Stimulated activated CD8-positive, alpha-beta memory T cell treated with anti-CD3 and anti-CD28 coated beads, Interleukin-15, amount 100 ng/mL, for 48 hours (primary cell): ENCODE results near the gene NTF4.
"Not testable (repeated sequence)": the region's sequence is repeated elsewhere in the genome, so short reads cannot be mapped to it uniquely, and the experiment has no call there.

Source experiments
- DNase-seq, 2 donors: peaks; one replicate each; pipeline ENCODE4 v3.0.0-alpha.2; 2020; ENCODE audit warnings: low read depth in 2 of 2

NTF4 gene

DNA sequence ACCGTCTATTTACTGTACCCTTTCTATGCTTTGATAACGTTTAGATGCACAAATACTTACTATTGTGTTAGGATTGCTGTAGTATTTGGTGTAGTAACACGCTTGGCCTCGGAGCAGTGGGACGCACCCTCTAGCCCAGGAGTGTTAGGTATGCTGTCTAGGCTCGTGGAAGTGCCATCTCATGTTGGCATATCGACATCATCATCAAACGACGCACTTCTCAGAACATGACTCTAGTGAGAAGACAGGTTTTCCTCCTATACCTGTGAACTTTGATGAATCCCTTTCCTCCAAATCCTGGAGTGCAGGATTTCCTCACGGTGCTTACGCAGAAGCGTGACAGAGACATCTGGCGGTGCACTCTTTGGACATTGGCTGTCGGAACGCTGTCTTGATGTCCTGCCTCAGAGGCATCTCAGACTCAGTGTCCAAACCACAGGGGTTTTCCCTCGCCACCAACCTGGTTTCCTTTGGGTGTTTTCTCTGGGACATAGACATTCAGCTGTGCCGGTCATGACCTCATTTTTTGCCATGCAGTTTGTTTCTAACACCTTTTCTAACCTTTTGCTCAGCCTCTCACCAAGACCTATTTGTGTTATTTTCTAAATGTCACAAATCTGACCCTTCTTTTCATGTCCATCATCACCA is 26.9 kb upstream of the NTF4 start:
- no peak for DNase-seq

DNA sequence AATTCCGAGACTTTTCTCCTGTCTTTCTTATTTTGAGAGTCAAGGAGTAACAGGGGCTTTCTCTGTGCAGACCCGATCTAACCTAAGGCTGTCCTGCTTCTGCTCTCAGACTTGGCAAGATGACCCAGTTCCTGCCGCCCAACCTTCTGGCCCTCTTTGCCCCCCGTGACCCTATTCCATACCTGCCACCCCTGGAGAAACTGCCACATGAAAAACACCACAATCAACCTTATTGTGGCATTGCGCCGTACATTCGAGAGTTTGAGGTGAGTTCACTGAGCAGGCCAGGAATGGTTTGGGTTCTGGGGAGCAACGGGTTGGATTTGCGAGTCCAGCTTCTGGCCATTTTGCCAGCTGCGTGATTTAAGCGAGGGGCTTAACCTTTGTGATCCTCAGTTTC is 21.7 kb upstream of the NTF4 start:
- no peak for DNase-seq

DNA sequence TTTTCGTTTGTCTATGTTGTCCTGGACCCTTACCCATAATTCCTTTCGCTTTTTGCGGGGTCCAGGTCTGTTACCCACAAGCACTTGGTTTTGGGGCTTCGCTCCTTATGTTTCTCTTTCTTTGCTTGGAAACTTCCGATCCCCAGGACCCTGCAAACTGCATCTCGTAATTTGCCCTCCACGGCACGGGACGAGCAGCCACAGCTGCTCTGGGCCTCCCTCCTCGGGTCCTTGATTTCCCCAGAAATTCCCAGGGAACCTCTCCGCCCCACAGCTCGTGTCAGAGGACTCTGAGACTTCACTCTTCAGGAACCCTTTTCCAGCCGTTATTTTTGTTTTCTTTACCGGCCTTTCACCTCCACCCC is 21.2 kb upstream of the NTF4 start:
- DNase-seq: no peak

DNA sequence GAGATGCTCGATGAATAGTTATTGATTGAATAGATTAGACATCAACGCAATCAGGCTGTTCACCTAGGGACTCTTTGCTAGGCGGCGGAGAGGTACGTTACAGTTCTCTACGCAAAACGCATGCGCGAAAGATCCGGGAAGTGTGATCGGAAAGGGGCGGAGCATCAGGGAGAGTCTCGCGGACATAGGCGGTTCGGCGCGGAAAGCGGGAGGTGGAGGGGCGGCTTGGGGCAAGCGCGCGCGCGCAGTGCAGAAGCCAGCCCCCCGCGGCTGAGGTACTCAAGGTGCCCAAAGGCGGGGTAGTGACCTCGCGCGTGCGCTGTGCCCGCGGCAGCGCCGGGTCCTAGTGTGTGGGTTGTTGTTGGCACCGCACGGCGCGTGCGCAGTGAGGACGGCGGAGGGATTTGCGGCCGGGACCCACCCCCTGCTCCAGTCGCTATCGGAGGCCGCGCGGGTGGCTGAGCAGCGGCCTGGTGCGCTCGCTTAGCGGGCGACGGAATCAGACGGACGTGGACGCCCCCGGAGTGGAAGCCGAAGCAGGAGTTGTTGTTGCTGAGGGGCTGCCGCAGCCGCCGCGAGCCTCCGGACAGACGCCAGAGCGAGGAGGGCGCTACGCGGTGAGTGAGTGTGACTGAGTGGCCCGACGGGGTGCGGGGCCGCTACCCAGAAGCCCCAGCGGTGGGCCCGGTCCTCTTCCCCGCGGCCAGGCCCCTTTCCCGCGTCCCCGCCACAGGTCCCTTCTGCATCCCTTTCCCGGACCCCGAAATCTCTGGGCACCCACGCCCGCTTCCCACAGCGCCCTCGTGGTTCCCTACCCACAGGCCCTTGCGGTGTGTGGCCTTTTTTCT is 20.6 kb upstream of the NTF4 start, which contains the start of gene SNRNP70:
SNRNP70 (plus strand) TSS at position 432 of the 848 bp plus-strand sequence. CDS start 964 bp downstream, outside the sequence.
- DNase-seq: peak; percentile 99 to 100

DNA sequence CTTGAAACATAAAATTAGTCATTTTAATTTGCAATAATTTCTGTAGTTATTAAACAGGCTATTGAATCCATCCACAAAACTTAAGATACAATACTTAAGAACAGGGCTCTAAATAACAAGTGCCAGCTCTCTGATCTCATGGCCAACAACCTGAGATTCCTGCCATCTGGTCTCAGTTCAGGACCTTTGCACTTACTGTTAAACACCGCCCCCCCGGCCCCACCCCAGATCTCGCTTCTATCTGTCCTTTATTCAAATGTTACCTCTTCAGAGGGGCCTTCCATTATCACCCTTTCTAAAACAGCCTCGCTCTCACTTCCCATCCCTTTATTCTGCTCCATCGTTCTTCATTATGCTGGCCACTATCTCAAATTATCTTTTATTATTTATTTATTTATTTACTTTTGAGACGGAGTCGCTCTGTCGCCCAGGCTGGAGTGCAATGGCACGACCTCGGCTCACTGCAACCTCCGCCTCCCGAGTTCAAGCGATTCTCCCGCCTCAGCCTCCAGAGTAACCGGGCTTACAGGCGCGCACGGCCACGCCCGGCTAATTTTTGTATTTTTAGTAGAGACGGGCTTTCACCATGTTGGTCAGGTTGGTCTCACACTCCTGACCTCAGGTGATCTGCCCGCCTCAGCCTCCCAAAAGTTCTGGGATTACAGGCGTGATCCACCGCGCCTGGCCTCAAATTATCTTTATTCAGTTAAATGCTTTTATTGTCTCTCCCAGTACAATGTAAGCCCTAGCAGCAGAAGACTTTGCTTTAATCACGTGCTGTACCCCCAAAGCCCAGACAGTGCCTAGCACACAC is 19.8 kb upstream of the NTF4 start:
- no peak for DNase-seq

DNA sequence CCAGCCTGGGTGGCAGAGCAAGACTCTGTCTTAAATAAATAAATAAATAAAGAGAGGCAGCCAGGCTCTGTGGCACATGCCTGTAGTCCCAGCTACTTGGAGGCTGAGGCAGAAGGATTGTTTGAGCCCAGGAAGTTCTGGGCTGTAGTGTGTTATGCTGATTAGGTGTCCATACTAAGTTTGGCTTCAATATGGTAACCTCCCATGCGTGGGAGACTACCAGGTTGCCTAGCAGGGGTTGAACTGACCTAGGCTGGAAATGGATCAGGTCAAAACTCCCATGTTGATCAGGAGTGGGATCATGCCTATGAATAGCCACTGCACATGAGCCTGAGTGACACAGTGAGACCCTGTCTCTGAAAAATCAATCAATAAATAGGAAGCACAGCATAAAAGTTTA is 16.7 kb upstream of the NTF4 start:
- no peak for DNase-seq

DNA sequence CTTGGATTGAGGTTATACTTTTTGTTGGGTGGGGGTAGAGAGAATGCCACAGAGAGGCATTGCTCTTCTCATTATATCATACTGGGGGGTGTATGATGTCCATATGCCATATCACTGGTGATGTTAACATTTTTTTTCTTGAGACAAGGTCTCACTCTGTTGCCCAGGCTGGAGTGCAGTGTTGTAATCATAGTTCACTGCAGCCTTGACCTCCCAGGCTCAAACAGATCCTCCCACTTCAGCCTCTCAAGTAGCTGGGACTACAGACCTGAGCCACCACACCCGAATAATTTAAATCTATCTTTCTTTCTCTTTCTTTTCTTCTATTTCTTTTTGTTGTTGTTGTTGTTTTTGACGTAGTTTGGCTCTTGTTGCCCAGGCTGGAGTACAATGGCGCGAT is 15.8 kb upstream of the NTF4 start:
- DNase-seq: no peak

DNA sequence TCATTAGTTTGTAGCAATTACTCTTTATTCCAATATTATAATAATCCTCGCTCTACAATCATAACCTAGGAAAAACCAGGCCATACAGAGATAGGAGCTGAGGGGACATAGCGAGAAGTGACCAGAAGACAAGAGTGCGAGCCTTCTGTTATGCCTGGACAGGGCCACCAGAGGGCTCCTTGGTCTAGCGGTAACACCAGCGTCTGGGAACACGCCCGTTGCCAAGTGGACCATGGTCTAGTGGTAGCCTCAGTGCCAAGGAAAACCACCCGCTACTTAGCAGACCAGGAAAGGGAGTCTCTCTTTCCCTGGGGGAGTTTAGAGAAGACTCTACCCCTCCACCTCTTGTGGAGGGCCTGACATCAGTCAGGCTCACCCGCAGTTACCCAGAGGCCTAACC is 10.3 kb upstream of the NTF4 start:
- DNase-seq: not testable (repeated sequence)

DNA sequence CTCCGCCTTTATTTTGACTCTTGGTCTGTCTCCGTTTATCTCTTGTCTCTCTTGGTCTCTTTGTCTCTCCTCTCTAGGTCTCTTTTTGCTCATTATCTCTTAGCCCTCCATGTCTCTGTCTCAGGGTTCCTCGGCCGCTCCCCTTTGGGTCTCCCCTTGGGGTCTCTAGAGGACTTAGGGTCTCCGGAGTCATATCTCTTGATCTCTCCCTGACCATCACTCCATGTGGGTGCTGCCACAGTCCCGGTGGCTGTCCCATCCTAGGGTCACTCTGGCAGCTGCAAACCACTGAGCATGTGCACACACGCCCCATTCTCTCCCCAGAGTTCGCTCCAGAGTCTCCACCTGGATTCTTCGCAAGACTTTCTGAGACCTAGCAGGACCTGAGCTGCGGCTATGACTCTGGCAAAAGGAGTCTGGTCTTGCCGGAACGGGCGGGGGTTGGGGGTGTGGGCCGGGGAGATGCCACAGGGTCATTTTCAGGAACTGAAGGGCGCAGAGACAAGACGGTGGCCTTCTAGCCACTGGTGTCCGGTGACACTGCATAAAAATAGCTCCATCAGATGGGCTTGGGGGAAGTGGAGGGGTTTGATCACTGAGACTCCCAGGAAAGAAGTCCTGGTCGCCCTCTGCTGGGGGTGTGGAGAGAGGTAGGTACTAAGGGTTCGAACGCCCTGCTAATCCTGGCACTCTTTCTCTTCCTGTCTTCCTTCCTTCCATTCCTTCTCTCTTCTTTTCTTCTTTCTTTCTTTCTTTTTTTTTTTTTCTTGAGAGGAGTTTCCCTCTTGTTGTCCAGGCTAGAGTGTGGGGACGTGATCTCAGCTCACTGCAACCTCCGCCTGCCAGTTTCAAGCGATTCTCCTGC is 9.1 kb upstream of the NTF4 start:
- no peak for DNase-seq

DNA sequence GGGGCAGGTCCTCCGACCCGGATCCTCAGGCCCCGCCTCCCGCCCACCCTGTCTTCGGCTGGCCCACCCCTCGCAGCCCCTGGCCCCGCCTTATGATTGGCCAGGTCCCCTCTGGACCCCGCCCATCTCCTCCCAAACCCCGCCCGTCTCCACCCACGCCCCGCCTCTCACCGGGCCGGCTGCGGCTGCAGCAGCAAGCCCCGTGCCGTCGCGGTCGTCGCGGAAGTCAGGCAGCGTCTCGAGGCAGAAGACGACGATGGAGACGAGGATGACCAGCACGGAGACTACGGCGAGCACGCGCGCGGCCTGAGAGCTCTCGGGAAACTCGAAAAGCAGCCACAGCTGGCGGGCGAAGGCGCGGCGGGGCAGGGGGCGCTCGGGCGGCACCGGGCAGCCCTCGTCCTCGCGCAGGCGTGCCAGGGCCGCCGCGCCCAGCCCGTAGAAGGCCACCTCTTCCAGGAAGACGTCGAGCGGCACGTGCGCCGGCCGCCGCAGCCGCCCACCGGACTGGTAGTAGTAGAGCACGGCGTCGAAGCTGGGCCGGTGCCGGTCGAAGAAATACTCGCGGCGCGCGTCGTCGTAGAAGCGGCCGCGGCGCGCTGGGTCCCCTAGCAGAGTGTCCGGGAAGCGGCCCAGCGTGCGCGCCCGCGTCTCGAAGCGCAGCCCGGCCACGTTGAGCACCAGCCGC is 7.4 kb upstream of the NTF4 start:
- no peak for DNase-seq

DNA sequence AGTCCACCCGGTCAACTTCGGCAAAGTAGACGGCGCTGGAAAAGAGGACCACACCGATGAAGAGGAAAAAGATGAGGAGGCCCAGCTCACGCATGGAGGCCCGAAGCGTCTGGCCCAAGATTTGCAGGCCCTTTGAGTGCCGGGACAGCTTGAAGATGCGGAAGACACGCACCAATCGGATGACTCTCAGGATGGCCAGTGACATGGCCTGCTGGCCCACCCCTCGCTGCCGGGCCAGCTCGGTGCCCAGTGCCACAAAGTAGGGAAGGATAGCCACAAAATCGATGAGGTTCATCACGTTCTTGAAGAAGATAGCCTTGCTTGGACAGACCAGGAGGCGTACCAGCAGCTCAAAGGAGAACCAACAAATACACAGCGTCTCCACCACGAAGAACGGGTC is 5.8 kb upstream of the NTF4 start:
- no peak for DNase-seq

DNA sequence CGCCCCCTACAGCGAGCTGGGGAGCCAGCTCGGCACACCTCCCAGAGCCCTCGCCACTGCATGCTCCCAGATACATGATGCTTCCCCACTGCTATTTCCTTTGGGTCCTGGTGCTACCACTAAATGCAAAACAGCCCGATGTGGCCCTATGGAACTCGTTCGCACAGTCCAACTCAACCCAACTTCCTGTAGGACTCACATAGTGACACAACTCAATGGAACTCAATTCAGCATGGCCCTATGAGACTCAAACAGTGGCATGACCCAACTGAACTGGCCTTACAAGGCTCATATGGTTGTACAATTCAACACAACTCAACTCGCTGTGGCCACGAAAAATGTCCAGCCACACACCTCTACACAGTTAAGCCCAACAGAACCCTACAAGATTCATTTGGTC is 4.4 kb upstream of the NTF4 start:
- no peak for DNase-seq

DNA sequence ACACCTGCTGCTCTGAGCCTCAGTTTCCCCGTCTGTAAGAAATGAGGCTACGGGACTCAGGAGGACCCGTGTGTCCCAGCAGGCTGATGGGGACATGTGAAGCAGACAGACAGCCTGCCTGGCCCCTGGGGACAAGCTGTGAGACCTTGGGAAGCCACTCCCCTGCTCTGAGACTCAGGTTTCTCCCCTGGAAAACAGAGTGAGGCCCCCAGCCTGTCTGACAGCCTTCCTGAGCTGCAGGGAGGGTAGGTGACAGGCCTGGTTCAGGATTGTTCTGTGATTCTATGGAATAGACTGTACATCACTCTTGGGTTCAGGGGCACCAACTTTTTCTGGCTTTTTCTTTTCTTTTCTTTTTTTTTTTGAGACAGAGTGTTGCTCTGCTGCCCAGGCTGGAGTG is 2.9 kb upstream of the NTF4 start:
- no peak for DNase-seq

DNA sequence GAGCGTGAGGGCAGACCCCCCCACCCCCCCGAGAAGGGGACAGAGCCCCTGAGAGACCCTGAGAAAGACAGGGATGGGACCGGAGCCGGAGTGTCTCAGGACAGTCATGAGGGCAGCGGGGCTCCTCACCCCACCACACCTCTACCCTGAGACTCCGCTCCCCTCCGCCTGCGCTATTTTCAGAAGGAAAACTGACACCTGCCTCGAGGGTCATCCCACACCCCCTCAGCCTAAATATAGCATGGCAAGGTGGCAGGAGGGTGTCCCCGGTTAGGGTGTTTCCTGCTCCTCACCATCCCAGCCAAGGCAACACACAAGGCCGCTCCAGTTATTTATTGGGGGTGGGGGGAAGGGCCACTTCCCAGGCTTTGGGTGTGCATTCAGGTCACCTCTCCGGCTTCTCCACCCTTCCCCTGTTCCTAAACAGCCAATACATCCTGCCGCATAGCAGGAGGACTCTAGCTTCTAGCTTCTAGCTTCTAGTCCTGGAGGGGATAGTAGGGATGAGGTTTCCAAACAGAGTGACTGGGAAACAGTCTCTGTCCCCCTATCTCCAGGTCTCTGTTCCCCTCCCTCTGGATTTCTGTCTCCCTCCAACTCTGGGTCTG is 1.4 kb upstream of the NTF4 start:
- no peak for DNase-seq

DNA sequence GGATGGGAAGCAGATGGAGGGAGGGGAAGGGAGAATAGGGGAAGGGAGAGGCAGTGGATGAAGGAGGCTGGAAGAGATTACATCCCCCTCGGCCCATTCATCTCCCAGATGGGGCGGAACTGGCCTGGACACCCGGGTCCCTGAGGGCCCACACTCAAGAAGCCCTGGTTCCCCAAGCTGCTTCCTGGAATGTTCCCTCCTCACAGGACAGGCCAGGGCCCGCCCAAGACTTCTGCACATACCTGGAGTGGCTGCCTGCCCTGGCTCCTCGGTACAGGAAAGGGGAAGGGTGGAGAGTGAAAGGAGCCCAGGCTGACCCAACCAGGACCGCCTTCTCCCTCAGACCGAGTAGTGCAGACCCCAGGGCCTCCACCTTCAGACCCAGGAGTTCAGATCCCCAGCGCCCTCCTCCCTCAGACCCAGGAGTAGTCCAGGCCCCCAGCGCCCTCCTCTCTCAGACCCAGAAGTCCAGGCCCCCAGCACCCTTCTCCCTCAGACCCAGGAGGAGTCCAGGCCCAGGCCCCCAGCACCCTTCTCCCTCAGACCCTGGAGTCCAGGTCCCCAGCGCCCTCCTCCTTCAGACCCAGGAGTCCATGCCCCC is 489 bp downstream of the NTF4 start:
- no peak for DNase-seq

DNA sequence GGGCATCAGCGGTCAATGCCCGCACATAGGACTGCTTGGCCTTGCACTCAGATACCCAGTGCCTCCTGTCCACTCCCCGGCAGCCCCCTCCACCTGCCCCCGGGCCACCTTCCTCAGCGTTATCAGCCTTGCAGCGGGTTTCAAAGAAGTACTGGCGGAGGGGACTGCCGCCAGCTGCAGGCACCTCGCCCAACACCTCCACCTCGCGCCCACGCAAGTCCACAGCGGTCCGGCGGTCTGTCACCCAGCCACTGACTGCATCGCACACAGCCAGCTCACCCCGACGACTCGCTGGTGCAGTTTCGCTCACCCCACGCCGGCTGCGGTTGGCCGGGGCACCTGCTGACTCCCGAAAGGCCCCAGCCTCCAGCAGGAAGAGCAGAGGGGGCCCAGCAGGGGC is 3.2 kb downstream of the NTF4 start:
- DNase-seq: no peak

DNA sequence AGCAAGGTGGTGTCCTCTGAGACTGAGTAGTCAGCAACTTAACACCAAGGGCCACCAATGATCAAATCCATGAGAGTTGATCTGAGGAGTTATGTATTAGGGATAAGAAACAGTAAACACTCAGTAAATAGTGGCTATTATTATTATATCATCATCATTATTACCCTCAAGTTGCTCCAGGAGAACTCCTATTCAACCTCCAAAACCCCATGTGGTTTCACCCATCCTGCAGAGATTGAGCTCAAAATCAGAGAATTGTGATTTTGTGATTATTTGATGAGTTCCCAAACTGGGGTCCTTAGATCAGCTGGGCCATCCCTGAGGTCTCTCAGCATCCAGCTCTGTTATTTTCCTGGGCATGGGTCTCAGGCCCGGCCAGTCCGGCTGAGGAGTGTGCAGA is 3.6 kb downstream of the NTF4 start:
- no peak for DNase-seq

DNA sequence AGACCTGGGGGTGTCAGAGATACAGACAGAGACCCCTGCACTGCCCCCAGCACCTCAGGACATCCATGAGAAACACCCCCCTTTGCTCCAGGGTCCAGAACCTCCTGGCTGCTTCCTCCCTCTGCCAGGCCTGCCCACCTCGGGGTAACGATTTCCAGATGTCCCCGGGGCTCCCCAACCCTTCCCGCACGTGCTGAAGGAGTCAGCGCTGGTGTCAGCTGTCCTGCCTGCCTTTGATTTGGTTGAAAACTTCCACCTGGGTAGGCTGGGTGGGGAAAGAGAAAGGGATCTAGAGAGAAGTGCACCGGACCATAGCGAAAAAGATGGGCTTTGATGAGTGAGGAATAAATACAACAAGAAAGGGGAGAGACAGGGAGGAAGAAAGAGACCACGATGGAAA is 5.6 kb downstream of the NTF4 start:
- no peak for DNase-seq

DNA sequence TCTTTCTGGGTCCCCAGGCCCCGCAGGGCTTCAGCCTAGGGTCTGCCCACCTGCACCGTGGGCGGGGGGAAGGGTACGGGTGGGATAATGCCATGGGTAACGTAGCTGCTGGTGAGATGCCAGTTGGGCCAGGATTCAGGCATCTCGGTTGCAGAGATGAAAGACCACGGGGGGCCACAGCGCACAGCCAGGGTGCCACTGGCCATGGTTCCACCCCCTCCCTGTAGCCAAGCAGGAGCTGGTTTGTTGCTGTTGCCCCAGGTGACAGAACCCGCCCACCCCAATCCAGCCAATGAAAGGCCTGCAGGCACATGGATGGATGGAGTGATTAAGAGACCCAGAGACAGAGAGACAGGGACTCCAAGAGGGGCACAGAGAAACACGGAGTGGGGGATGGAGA is 6.1 kb downstream of the NTF4 start:
- no peak for DNase-seq

DNA sequence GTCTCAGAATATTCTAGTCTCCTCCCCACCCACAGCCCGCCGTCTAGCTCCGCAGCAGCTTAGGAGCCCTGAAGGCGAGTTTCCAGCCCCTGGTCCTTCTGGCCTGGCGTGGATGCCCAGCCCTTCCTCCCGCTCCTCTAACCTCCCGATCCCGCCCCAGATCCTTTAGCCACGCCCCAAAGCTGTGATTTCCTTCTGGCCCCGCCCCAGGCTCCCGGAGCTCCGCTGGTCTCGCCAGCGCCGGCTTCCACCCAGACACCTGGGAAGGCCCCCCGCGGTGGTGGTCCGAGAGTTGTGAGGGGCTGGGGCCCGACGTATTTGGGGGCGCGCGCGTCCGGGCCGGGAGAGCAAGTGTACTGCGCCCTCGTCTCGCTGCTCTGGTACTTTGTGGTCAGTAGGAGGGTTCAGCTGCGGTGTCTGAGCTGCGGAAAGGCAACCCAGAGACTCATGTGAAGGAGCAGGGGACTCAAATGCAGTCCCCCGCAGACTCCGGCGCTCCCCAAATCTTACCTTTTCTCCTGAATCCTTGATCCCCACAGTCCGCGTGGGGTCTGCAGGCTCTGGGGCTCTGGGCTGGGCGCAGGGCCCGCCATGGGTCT is 6.9 kb downstream of the NTF4 start, which contains the start of gene CGB7:
CGB7 (minus strand) TSS at position 114 of the 599 bp plus-strand sequence. CDS start 2,374 bp downstream, outside the sequence.
- no peak for DNase-seq
